Endothelial cell of umbilical vein (primary cell): ENCODE data around the gene PRCD. TPM values are rescaled to one million over a fixed set of nuclear protein-coding genes. Genes with fewer than 3 reads are reported as not detected.

Experiments used
- BruUV-seq: library from RNA; stranded (reverse); fragments of 400-500 nt; replicated peaks from 2 replicates; lab custom pipeline; 2021; lab: Mats Ljungman, UMichigan
- CTCF ChIA-PET: fragments of 300-600, 350-600 bp; sonication (Branson Sonifier 250); formaldehyde crosslinking; loops from one replicate; lab custom pipeline; 2021; ENCODE audit warnings: antibody characterized with exemption, inconsistent platforms; lab: Charles Lee
- POLR2A ChIA-PET: fragments of 300-600, 350-600 bp; sonication (Branson Sonifier 250); formaldehyde crosslinking; loops from one replicate; lab custom pipeline; 2021; ENCODE audit warnings: antibody characterized with exemption, inconsistent platforms; lab: Charles Lee
- DNase-seq: peaks from one replicate; pipeline ENCODE4 v3.0.0-alpha.2; 2011; ENCODE audit warnings: low read depth, low spot score
- FAIRE-seq: peaks from 2 replicates; lab custom pipeline; 2011; peaks lifted over from hg19 to GRCh38; lab: Jason Lieb, UNC
- H2AFZ ChIP-seq: 2 replicates; pipeline ENCODE4 v1.6.0; 2012; ENCODE audit warnings: low read depth, low read length, control low read depth, inconsistent platforms
- H3K27ac ChIP-seq: 2 replicates; pipeline ENCODE4 v1.5.1; 2011; ENCODE audit warnings: low read depth, mild to moderate bottlenecking, control low read depth, low read length, moderate library complexity; ENCODE audit not compliant: insufficient read depth
- H3K27me3 ChIP-seq, 2 experiments: 2 replicates each; pipeline versions ENCODE4 v1.6.0 to v1.6.1; 2011; ENCODE audit warnings: low read length in 2 of 2, mixed read lengths in 1 of 2; ENCODE audit not compliant: control insufficient read depth in 2 of 2, insufficient read depth in 2 of 2
- H3K36me3 ChIP-seq, 2 experiments: 2 replicates in 1 of 2; 3 replicates in 1 of 2; pipeline ENCODE4 v1.5.1; 2011; ENCODE audit warnings: low read length in 2 of 2, mild to moderate bottlenecking in 1 of 2, moderate library complexity in 1 of 2; ENCODE audit not compliant: control insufficient read depth in 2 of 2, insufficient read depth in 2 of 2; ENCODE audit errors: extremely low read depth in 1 of 2
- H3K4me1 ChIP-seq: 3 replicates; pipeline ENCODE4 v1.5.1; 2011; ENCODE audit warnings: mild to moderate bottlenecking, low read length; ENCODE audit not compliant: control insufficient read depth, insufficient read depth; ENCODE audit errors: extremely low read depth
- H3K4me2 ChIP-seq: 2 replicates; pipeline ENCODE4 v1.6.1; 2011; ENCODE audit warnings: low read length, control low read depth, mixed read lengths; ENCODE audit not compliant: insufficient read depth
- H3K4me3 ChIP-seq, 3 experiments: fragments of 200-600 bp in 1 of 3; sonication (generic), shearing (Covaris generic) in 1 of 3; replicated peaks in 1 of 3; 2 replicates each; pipeline ENCODE4 v1.5.1; 2011 to 2016; ENCODE audit warnings: control low read depth in 3 of 3, low read length in 3 of 3, mild to moderate bottlenecking in 2 of 3, inconsistent platforms in 1 of 3, low read depth in 1 of 3, moderate library complexity in 1 of 3; ENCODE audit not compliant: insufficient read depth in 1 of 3
- H3K79me2 ChIP-seq: 2 replicates; pipeline ENCODE4 v1.6.0; 2012; ENCODE audit warnings: low read length, inconsistent platforms; ENCODE audit not compliant: control insufficient read depth, insufficient read depth
- H3K9ac ChIP-seq: replicated peaks from 2 replicates; pipeline ENCODE3; 2011; ENCODE audit warnings: low read length, control low read depth; ENCODE audit not compliant: insufficient read depth; ENCODE audit errors: extremely low read depth
- H3K9me1 ChIP-seq: replicated peaks from 3 replicates; pipeline ENCODE4 v1.6.0; 2011; ENCODE audit warnings: mild to moderate bottlenecking, low read length; ENCODE audit not compliant: control insufficient read depth, insufficient read depth; ENCODE audit errors: extremely low read depth
- H3K9me3 ChIP-seq: replicated peaks from 2 replicates; pipeline ENCODE4 v1.5.1; 2012; ENCODE audit warnings: low read length, inconsistent platforms; ENCODE audit not compliant: control insufficient read depth, insufficient read depth
- H4K20me1 ChIP-seq: replicated peaks from 2 replicates; pipeline ENCODE3; 2011; ENCODE audit warnings: mild to moderate bottlenecking, low read length; ENCODE audit not compliant: control insufficient read depth, insufficient read depth; ENCODE audit errors: extremely low read depth
- EZH2 ChIP-seq: IDR thresholded peaks from 2 replicates; pipeline ENCODE4 v1.6.1; 2012; ENCODE audit warnings: borderline replicate concordance, low read depth, mild to moderate bottlenecking, moderate library complexity, low read length, inconsistent platforms; ENCODE audit not compliant: severe bottlenecking
- FOS ChIP-seq: IDR thresholded peaks from 2 replicates; pipeline ENCODE4 v1.6.1; 2011; ENCODE audit warnings: mild to moderate bottlenecking, low read length, moderate library complexity, borderline replicate concordance; ENCODE audit not compliant: insufficient read depth
- dilution Hi-C: fragments of 300-500 bp; cut with MboI; formaldehyde crosslinking; loops from one replicate; pipeline ENCODE4 v1.15.0; 2019; ENCODE audit warnings: low sequenced_read_pairs; ENCODE audit not compliant: extremely low pct_ligation_motif_present
- intact Hi-C: fragments of 100-400 bp; cut with micrococcal nuclease; formaldehyde crosslinking; loops from one replicate; pipeline ENCODE4 v1.10.0; 2022
- polyA plus RNA-seq, 4 experiments: library from polyadenylated mRNA; depleted of rRNA in 3 of 4; stranded (reverse) in 3 of 4; unstranded in 1 of 4; fragments of >200 nt; gene quantifications; 2 replicates each; pipeline versions ENCODE4 v1.2.1 to v1.2.3, GENCODE V29; 2011 to 2012; ENCODE audit warnings: missing spikeins in 1 of 4
- total RNA-seq: library from RNA; stranded (reverse); gene quantifications from 2 replicates; pipeline ENCODE4 v1.2.3, GENCODE V29; 2021
- TF ChIP-seq, protein P1 (sequence below), 2 donors: IDR thresholded peaks; 1 replicate in 1 of 2; 2 replicates in 1 of 2; pipeline ENCODE4 v1.5.1; 2011; ENCODE audit warnings: low read length in 2 of 2, mild to moderate bottlenecking in 2 of 2, moderate library complexity in 2 of 2, control low read depth in 1 of 2, inconsistent platforms in 1 of 2, low read depth in 1 of 2; ENCODE audit not compliant: insufficient read depth in 1 of 2; ENCODE audit errors: extremely low read depth in 1 of 2

Gene PRCD
- total and polyA plus RNA-seq, 2 donors (not counting 3 experiments of a cell fraction or from before 2014, with no cell fraction given), result not detected

DNA sequence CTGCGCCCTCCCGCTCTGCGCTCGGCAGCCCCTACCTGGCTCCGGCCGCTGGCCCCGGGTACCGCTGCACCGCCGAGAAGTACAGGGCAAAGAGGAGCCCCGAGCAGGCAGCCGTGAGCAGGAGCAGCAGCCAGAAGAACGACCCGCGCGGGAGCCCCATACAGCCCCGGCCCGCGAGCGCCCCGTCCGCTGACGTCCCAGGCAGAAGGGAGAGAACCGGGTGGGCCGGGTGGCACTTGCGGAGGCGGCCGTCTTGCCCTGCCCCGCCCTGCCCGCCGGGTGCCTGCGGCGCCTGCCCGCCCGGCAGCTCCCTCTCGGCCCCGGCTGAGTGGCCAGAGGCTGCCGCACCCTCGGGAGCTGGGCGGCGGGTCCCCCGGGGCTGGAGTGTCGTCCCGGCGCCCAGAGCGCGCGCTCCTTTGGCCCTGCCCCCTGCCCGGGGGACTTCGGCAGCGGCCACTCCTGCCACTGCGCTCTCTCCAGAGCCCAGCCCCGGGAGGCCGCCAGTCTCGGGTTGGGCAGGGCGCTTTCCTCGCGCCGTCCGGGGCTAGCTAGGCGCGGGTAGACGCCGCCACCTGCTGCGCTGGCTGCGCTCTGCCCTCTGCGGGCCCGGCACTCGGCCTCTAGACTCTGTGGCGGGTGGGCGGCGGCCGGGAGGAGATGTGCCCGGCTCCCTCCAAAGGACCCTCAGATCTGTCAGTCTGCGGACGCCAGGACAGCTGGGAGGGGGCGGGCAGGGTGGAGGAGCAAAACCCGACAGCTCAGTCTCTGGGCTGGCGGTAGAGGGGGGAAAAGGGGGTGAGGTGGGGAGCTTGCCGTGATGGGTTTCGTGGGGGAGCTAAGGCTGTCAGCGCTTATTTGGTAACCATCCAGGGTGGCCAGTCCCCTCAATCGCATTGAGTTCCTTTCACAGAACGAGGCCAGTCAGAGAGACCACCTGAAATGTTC lies 46.1 kb downstream of the PRCD start, which contains the start of gene ST6GALNAC2:
Gene ST6GALNAC2 (minus strand): TSS at position 212 of the 945 bp plus-strand sequence. CDS start 52 bp downstream, at position 160.
- no TSS peak for BruUV-seq
- DNase-seq (peak; percentile 50), FAIRE-seq (peak; percentile 68)
- peak within 1 kb of the TSS; percentile 17 to 37 (median 35) for H3K4me3 ChIP-seq
- H2AFZ ChIP-seq, result peak within 1 kb of the TSS; percentile 63
- peaks cover 5% of the 10 kb centered on the region for H3K4me1 ChIP-seq
- no peaks in the 10 kb centered on the region for H3K9me1 ChIP-seq
- no peak for TF ChIP-seq FOS
- peak; percentile 33 for TF ChIP-seq EZH2
- TF ChIP-seq, protein P1, sequence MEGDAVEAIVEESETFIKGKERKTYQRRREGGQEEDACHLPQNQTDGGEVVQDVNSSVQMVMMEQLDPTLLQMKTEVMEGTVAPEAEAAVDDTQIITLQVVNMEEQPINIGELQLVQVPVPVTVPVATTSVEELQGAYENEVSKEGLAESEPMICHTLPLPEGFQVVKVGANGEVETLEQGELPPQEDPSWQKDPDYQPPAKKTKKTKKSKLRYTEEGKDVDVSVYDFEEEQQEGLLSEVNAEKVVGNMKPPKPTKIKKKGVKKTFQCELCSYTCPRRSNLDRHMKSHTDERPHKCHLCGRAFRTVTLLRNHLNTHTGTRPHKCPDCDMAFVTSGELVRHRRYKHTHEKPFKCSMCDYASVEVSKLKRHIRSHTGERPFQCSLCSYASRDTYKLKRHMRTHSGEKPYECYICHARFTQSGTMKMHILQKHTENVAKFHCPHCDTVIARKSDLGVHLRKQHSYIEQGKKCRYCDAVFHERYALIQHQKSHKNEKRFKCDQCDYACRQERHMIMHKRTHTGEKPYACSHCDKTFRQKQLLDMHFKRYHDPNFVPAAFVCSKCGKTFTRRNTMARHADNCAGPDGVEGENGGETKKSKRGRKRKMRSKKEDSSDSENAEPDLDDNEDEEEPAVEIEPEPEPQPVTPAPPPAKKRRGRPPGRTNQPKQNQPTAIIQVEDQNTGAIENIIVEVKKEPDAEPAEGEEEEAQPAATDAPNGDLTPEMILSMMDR (IDR thresholded peaks at IDR 0.05; ENCODE audit: extremely low read depth in 1 of 2, insufficient read depth in 1 of 2, low read depth in 1 of 2, low read length in 2 of 2), result peak; percentile 21 to 55
- no peaks in the 10 kb centered on the region for H3K36me3 ChIP-seq
- no peak within 1 kb of the TSS for H3K9ac ChIP-seq
- H3K27ac ChIP-seq, result no peak within 1 kb of the TSS
- peak within 1 kb of the TSS; percentile 78 for H3K4me2 ChIP-seq
- dilution Hi-C loops, result no loop called here
- POLR2A ChIA-PET, result interaction anchor here (0.7 kb wide), 1 partner anchor 56 kb away, joined by 3 read pairs; no protein-coding TSS in a partner anchor
- peaks cover 16 to 18% of the 10 kb centered on the region in 2 experiments for H3K27me3 ChIP-seq
- no peaks in the 10 kb centered on the region for H3K9me3 ChIP-seq
- intact Hi-C loops, result loop anchor here (1.0 to 5.0 kb wide), 3 partner anchors 29 to 63 kb away; no protein-coding TSS in a partner anchor
- H3K79me2 ChIP-seq, result no peaks in the 10 kb centered on the region
- H4K20me1 ChIP-seq, result no peaks in the 10 kb centered on the region
- CTCF ChIA-PET, result interaction anchor here (0.8 to 3.9 kb wide), 16 partner anchors 16 to 96 kb away, joined by 3 to 32 read pairs (median 5); partner anchors contain the start of genes CYGB and PRCD
